ENCODE measurements around the gene FCGR2B. TPM values are rescaled to one million over a fixed set of nuclear protein-coding genes. Genes with fewer than 3 reads are reported as not detected.
"Not testable (repeated sequence)": the region's sequence is repeated elsewhere in the genome, so short reads cannot be mapped to it uniquely, and the experiment has no call there.

Gene FCGR2B
- total and polyA plus RNA-seq, 4 experiments from 2014 or later, result 0.49 to 2.1 (median 0.94) TPM

DNA sequence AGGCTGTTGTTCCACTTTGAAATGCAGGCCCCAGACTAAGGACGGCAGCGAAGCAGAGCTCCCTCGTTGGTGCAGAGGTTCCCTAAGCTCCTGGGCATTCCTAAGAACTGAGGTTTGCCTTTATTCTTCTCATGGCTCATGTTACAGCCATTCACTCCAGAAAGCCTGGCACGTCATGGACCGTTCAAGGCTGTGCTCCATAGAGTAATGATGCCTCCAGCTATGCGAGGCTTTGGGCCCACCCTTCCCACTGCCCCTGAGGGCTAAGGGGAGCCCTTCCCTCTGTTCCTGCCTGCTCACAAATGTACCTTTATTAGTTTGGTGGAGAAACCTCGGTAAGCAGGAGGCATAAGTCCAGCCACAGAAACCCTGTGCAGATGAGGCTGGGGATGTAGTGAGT, 10.5 kb downstream of the FCGR2B start:
- H3K27me3 ChIP-seq (ENCODE audit: insufficient read depth, low read length); POLR2A ChIA-PET (ENCODE audit: partially characterized antibody); H3K36me3 ChIP-seq (ENCODE audit: insufficient read depth, low read length); DNase-seq; H3K9me3 Mint-ChIP-seq; intact Hi-C loops (cut with micrococcal nuclease); H3K4me1 ChIP-seq (ENCODE audit: insufficient read depth, low read length); H3K27ac Mint-ChIP-seq; H3K4me1 Mint-ChIP-seq; H3K27ac ChIP-seq (ENCODE audit: low read depth, low read length); H3K4me3 ChIP-seq (ENCODE audit: low read length in 2 of 2); H3K9me3 ChIP-seq (ENCODE audit: control insufficient read depth in 1 of 2, low read length in 2 of 2); CTCF ChIA-PET (ENCODE audit: partially characterized antibody); H3K27me3 Mint-ChIP-seq; H3K4me3 Mint-ChIP-seq; H3K36me3 Mint-ChIP-seq: not testable (repeated sequence)

DNA sequence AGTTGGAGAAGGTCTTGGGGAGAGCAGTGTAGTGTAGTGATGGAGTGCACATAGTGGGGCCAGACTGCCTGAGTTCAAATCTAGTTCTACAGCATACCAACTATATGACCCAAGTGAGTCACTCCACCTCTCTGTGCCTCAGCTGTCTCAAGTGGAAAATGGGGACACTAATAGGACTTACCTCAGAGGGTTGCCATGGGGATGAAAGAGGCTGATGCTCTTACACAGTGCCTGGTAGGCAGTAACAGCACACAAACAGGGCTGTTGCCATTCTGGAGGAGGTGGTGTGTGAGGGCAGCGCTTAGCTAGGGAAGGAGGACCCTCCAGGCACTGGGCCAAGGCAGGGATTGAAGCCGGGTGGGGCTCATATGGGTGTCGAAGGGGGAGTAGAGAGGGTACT, 11.5 kb downstream of the FCGR2B start:
- H3K4me3 Mint-ChIP-seq; H3K4me1 Mint-ChIP-seq; H3K36me3 Mint-ChIP-seq; H3K27me3 Mint-ChIP-seq; H3K27ac Mint-ChIP-seq; H3K4me3 ChIP-seq (ENCODE audit: low read length in 2 of 2); H3K9me3 ChIP-seq (ENCODE audit: control insufficient read depth in 1 of 2, low read length in 2 of 2); H3K36me3 ChIP-seq (ENCODE audit: insufficient read depth, low read length); CTCF ChIA-PET (ENCODE audit: partially characterized antibody); H3K9me3 Mint-ChIP-seq; H3K4me1 ChIP-seq (ENCODE audit: insufficient read depth, low read length); intact Hi-C loops (cut with micrococcal nuclease); DNase-seq; POLR2A ChIA-PET (ENCODE audit: partially characterized antibody); H3K27ac ChIP-seq (ENCODE audit: low read depth, low read length); H3K27me3 ChIP-seq (ENCODE audit: insufficient read depth, low read length): not testable (repeated sequence)

DNA sequence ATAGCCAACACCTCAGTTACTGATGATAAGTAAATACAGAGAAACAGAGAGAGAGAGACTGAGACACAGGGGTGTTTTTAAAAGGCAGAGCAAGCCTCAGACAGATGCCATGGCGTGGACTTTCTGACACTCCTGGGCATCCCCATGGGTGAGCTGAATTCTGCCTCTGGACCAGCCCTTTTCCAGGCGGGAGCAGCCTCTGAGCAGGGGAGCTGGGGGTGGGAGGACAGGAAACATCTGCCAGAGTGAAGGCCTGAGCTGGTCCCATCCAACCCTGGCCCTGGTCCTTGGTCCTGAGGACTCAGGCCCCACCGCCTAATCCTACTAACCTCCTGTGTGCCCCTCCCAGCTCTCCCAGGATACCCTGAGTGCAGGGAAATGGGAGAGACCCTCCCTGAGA, 12.0 kb downstream of the FCGR2B start:
- intact Hi-C loops (cut with micrococcal nuclease); H3K4me1 Mint-ChIP-seq; H3K27ac ChIP-seq (ENCODE audit: low read depth, low read length); CTCF ChIA-PET (ENCODE audit: partially characterized antibody); H3K36me3 ChIP-seq (ENCODE audit: insufficient read depth, low read length); H3K36me3 Mint-ChIP-seq; H3K4me1 ChIP-seq (ENCODE audit: insufficient read depth, low read length); H3K4me3 Mint-ChIP-seq; H3K27me3 Mint-ChIP-seq; DNase-seq; H3K9me3 ChIP-seq (ENCODE audit: control insufficient read depth in 1 of 2, low read length in 2 of 2); H3K4me3 ChIP-seq (ENCODE audit: low read length in 2 of 2); H3K27ac Mint-ChIP-seq; H3K9me3 Mint-ChIP-seq; POLR2A ChIA-PET (ENCODE audit: partially characterized antibody); H3K27me3 ChIP-seq (ENCODE audit: insufficient read depth, low read length): not testable (repeated sequence)

DNA sequence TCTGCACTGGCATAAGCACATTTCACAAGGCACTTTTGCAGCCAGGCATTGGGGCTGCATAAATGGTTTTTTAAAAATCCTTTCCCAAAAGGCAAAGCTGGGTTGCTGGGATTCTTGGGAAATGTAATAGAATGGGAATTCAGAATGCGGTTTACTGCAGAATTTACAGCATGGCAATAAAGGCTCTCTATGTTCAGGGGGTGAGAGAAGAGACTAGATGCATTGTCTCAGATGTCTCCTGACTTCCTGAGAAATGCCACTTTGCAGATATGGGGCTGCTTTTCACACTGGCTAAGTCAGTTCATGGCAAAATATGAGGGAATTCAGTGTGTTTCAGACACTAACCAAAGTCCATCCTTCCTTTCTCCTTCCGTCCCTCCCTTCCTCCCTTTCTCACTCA, 13.5 kb downstream of the FCGR2B start:
- no peak overlapping the region for H3K27ac Mint-ChIP-seq

DNA sequence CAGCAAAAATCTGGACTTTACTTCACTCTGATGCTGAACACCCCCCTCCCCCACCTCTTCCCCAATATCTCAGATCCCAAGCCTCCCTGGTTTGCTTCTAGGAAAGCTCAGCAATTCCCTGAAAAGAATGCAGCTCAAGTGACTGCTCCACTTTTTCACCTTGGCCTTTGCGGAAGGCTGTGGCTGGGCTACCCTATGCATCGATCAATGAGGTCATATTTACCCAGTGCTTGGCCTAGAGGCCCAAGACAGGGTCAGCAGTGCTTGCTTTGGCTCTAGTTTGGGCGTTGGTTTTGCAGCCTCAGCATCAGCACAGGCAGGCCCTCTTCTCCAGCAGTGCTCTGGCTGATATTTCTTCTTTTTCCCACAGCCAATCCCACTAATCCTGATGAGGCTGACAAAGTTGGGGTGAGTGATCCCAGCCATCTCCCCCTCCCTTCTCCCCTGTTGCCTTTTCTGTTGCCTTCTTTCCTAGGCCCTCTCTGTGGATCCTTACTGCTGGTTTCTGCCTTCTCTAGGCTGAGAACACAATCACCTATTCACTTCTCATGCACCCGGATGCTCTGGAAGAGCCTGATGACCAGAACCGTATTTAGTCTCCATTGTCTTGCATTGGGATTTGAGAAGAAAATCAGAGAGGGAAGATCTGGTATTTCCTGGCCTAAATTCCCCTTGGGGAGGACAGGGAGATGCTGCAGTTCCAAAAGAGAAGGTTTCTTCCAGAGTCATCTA, 14.2 kb downstream of the FCGR2B start:
- no peaks in the 10 kb centered on the region for H3K36me3 ChIP-seq (ENCODE audit: insufficient read depth, low read length)
- Mint-ChIP-seq H3K9me3 (no peaks in the 10 kb centered on the region), H3K36me3 (no peaks in the 10 kb centered on the region), H3K4me3 (peak overlapping the region in 1 of 8 donors; percentile 24), H3K4me1 (no peaks in the 10 kb centered on the region), H3K27ac (no peak overlapping the region), H3K27me3 (no peaks in the 10 kb centered on the region)
- no peaks in the 10 kb centered on the region for H3K9me3 ChIP-seq (ENCODE audit: control insufficient read depth in 1 of 2, low read length in 2 of 2)
- H3K27ac ChIP-seq (ENCODE audit: low read depth, low read length), result no peak overlapping the region
- ChIA-PET POLR2A (ENCODE audit: partially characterized antibody) (no interaction called here), CTCF (ENCODE audit: partially characterized antibody) (interaction anchor here (1.2 kb wide), 1 partner anchor 8 kb away, joined by 3 read pairs; no protein-coding TSS in a partner anchor)
- no peak for DNase-seq
- H3K4me3 ChIP-seq (ENCODE audit: low read length in 2 of 2), result no peak overlapping the region
- H3K27me3 ChIP-seq (ENCODE audit: insufficient read depth, low read length), result no peaks in the 10 kb centered on the region
- H3K4me1 ChIP-seq (ENCODE audit: insufficient read depth, low read length), result no peaks in the 10 kb centered on the region
- intact Hi-C loops (cut with micrococcal nuclease), result no loop called here

More for the DNA sequence above, 13.5 kb downstream of the FCGR2B start:
- Mint-ChIP-seq H3K36me3 (no peaks in the 10 kb centered on the region), H3K4me3 (no peak overlapping the region), H3K27me3 (no peaks in the 10 kb centered on the region), H3K4me1 (no peaks in the 10 kb centered on the region), H3K9me3 (no peaks in the 10 kb centered on the region)
- no peak for DNase-seq
- H3K27ac ChIP-seq (ENCODE audit: low read depth, low read length), result no peak overlapping the region
- H3K9me3 ChIP-seq (ENCODE audit: control insufficient read depth in 1 of 2, low read length in 2 of 2), result no peaks in the 10 kb centered on the region
- no peak overlapping the region for H3K4me3 ChIP-seq (ENCODE audit: low read length in 2 of 2)
- intact Hi-C loops (cut with micrococcal nuclease), result no loop called here
- H3K27me3 ChIP-seq (ENCODE audit: insufficient read depth, low read length), result no peaks in the 10 kb centered on the region
- ChIA-PET POLR2A (ENCODE audit: partially characterized antibody) (no interaction called here), CTCF (ENCODE audit: partially characterized antibody) (no interaction called here)
- no peaks in the 10 kb centered on the region for H3K4me1 ChIP-seq (ENCODE audit: insufficient read depth, low read length)
- no peaks in the 10 kb centered on the region for H3K36me3 ChIP-seq (ENCODE audit: insufficient read depth, low read length)

DNA sequence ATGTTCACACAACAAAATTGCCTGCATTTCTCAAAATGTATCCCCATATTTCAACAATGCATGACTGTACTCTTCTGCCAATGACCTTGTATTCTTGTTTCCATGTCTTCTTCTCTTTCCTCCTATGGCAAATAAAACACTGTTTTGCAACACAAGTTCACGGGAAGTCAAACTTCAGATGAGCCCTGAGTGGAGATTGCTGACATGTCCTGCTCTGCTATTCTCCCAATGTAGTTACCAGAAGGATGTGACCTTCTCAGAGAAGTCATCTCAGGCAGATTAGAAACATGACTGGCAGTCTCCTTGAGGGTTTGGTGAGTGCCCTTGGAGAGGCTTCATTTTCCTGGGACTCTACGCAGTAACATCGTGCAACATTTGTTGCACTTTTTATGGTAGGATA, 15.6 kb downstream of the FCGR2B start:
- no peaks in the 10 kb centered on the region for H3K9me3 ChIP-seq (ENCODE audit: control insufficient read depth in 1 of 2, low read length in 2 of 2)
- no peaks in the 10 kb centered on the region for H3K4me1 ChIP-seq (ENCODE audit: insufficient read depth, low read length)
- H3K36me3 ChIP-seq (ENCODE audit: insufficient read depth, low read length), result no peaks in the 10 kb centered on the region
- no peak overlapping the region for H3K4me3 ChIP-seq (ENCODE audit: low read length in 2 of 2)
- H3K27me3 ChIP-seq (ENCODE audit: insufficient read depth, low read length), result no peaks in the 10 kb centered on the region
- H3K27ac ChIP-seq (ENCODE audit: low read depth, low read length), result no peak overlapping the region
- POLR2A ChIA-PET (ENCODE audit: partially characterized antibody), result no interaction called here
- CTCF ChIA-PET (ENCODE audit: partially characterized antibody), result no interaction called here
- Mint-ChIP-seq H3K27ac (no peak overlapping the region), H3K27me3 (peaks cover under 1 to 4% of the 10 kb centered on the region in 2 donors), H3K4me1 (no peaks in the 10 kb centered on the region), H3K9me3 (no peaks in the 10 kb centered on the region), H3K36me3 (no peaks in the 10 kb centered on the region), H3K4me3 (no peak overlapping the region)
- intact Hi-C loops (cut with micrococcal nuclease), result no loop called here
- no peak for DNase-seq

DNA sequence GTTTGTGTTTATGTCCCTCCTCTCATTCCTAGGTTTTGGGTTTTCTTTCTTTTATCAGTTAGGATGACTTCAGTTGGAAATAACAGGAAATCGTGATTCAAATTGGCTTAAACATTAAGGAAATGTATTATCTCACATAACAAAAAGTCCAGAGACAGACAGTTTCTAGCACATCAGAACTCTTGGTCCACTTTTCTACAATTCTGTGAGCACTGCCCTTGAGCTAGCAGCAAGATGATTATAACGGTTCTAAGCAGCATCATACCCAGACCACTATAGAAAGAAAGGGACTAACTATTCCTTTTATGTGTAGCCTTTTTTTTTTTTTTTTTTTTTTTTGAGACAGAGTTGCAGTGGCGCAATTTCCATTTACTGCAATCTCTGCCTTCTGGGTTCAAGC, 18.9 kb downstream of the FCGR2B start:
- no peak overlapping the region for H3K4me3 Mint-ChIP-seq
- H3K4me1 ChIP-seq (ENCODE audit: insufficient read depth, low read length), result no peaks in the 10 kb centered on the region
- no peaks in the 10 kb centered on the region for H3K36me3 ChIP-seq (ENCODE audit: insufficient read depth, low read length)
- peaks cover 4 to 6% of the 10 kb centered on the region in 2 donors for H3K27me3 Mint-ChIP-seq
- no peaks in the 10 kb centered on the region for H3K36me3 Mint-ChIP-seq
- intact Hi-C loops (cut with micrococcal nuclease), result no loop called here
- no peak overlapping the region for H3K27ac ChIP-seq (ENCODE audit: low read depth, low read length)
- no peak overlapping the region for H3K27ac Mint-ChIP-seq
- H3K4me3 ChIP-seq (ENCODE audit: low read length in 2 of 2), result no peak overlapping the region
- POLR2A ChIA-PET (ENCODE audit: partially characterized antibody), result no interaction called here
- no peaks in the 10 kb centered on the region for H3K9me3 ChIP-seq (ENCODE audit: control insufficient read depth in 1 of 2, low read length in 2 of 2)
- CTCF ChIA-PET (ENCODE audit: partially characterized antibody), result interaction anchor here (1.0 kb wide), 1 partner anchor 59 kb away, joined by 3 read pairs; no protein-coding TSS in a partner anchor
- no peaks in the 10 kb centered on the region for H3K27me3 ChIP-seq (ENCODE audit: insufficient read depth, low read length)
- no peaks in the 10 kb centered on the region for H3K4me1 Mint-ChIP-seq
- H3K9me3 Mint-ChIP-seq, result no peaks in the 10 kb centered on the region
- DNase-seq, result no peak
